NCI-H2196 (cell line): ENCODE data around the gene GRM7.

Source experiments
- DNase-seq: peaks from one replicate; lab custom pipeline; 2025; ENCODE audit not compliant: unreplicated experiment; lab: John Stamatoyannopoulos, UW

The GRM7 gene

GRCh38 chr3:7697548-7697947 lies 836.6 kb downstream of the GRM7 start:
- no peak for DNase-seq

DNA sequence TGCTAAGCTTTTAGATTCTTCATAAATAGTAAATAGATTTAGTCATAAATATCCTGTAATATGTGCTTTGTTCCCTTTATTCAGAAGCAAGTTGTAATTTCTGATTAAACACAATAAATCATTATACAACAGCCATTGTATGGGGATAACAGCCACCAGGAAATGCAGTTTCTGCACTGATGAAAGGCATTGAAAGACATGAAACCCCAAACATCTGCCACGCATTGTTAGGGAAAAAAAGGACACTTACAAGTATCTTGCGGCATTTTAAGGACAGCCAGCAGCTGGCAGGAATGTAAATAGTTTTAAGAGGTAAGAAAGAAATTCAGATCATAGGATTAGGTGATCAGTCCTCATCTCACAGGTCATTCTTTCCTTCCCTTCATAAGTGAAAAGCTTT lies 839.6 kb downstream of the GRM7 start:
- DNase-seq = no peak

GRCh38 chr3:7700977-7701376 lies 840.1 kb downstream of the GRM7 start:
- no peak for DNase-seq

GRCh38 chr3:7707187-7707586 lies 846.3 kb downstream of the GRM7 start:
- DNase-seq = no peak

DNA sequence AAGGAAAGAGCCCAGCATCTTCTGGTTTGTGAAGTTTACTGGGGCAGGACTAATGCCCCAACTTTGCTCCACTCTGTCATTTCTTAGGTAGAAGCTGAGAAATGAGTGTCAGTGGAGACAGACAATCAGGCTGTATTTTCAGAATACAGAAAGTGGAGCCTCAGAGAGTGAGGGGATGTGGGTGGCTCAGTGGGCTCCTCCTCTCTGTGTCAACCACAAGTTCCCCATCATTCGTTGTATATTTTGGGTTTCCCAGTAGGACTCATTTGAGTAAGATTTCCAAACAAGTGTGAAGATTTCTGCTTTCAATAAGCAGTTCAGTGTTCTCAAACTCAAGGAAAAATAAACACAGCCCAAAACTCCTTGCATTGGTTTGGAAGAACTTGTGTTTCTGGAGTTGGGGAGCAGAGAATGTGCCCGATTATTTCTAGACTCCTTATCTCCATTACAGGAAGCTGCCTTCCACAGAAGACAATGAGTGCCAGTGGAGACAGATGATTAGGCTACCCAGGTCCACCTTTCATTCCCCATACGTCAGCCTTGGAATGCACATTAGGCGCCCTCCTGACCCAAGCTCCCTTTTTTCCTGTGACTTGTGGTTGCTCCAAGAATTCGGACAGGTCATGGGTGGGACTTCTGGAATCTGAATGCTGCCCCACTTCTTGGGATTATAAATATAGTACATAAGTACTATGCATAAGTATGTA lies 848.6 kb downstream of the GRM7 start:
- DNase-seq = no peak

- no peak for DNase-seq
Measured at GRCh38 chr3:7710284-7710683, 849.4 kb downstream of the GRM7 start.

GRCh38 chr3:7713724-7714123 lies 852.8 kb downstream of the GRM7 start:
- no peak for DNase-seq

- no peak for DNase-seq
Measured at GRCh38 chr3:7720649-7721297, 859.9 kb downstream of the GRM7 start.

GRCh38 chr3:7721869-7722268 lies 861.0 kb downstream of the GRM7 start:
- DNase-seq = no peak

GRCh38 chr3:7728566-7729519 lies 867.9 kb downstream of the GRM7 start:
- no peak for DNase-seq

DNA sequence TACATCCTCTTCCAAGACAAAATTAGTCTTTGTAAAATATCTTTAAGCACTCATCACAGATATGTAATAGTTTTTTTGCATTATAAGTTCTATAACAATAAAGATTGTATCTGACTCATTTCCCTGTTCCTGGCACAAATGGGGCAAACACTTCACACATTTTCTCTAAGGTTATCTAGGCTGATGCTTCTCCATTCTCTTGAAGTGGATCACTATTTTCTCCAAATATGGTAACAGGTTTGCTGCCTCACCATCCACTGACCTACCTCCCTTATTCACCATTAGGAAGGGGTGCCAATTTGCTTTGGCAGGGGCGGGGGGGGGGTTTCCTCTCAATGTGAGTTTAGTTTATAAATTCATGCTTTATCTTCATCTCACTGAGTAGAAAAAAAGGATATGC lies 873.0 kb downstream of the GRM7 start:
- DNase-seq = no peak

DNA sequence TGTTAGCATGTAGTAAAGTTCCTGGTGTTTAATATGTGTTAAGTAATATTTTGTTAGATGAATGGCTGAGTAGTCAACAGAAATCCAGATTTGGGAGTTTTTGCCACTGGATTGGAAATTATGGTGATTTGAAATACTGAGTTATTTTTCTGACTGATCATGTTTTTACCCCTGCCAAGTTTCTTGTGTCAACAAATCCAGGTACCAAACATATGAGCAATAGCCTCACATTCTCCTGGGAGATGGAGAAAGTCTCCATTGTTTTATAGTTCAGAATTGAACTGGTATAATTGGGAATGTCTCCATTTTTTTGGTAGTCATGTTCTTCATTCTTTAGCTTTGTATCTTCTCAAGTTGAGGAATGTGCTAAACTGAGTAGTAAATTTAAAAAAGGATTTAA lies 873.5 kb downstream of the GRM7 start:
- no peak for DNase-seq

DNA sequence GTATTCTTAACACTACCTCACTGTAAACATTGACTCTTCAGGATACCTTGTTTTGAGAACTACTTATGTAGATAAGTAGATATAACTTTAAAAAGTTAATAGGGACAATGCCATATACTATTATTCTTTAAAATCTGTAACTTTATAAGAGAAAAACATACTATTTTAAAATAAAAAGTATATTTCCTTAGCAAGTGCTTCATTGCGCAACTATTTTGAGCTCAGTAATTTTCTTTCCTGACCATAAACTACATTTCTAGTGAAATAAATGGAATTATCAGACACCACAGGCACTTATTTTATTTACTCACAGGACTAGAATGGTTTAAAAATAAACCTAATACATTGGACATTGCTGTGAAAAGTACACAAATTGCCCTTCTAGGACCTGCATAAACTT lies 876.3 kb downstream of the GRM7 start:
- DNase-seq = no peak

DNA sequence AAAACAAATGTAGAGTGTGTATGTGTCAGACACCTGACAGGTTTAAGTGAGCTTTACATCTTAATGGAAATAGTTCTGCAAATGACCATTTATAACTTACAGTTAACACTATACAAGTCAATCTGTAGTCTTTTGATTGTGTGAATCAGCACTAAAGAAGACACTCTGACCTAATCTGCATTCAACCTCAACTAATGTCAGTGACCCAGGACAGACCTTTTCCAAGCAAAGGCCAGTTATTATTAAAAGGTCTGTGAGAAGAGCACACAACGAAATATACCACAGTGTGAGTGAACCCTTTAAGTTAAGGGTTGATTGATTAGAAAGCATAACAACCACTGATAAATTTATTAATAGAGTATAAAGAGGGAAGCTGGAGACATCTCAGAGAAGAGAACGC lies 878.8 kb downstream of the GRM7 start:
- no peak for DNase-seq

GRCh38 chr3:7740458-7740857 lies 879.5 kb downstream of the GRM7 start:
- no peak for DNase-seq

- DNase-seq = no peak
Measured at GRCh38 chr3:7744850-7745249, 883.9 kb downstream of the GRM7 start.

DNA sequence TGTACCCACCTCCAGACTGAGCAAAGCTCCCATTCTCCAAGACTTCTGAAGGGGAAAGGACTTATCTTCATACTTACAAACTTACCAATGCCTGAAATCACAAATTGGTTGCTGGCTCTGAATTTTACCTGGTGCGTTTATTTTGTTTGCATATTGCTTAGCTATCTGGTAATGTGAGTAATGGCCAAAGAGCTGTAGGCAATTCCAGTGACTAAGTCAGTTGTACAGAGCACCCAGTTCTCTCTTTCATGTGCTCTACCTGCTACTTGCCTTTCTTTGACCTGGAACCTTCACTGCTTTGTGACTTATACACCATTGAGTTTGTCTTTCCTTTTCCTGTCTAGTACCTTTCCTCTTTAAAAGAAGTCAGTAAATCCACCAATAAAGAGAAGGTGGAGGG lies 884.8 kb downstream of the GRM7 start:
- DNase-seq = no peak

GRCh38 chr3:7749931-7750695 lies 889.2 kb downstream of the GRM7 start:
- DNase-seq = no peak

GRCh38 chr3:7752005-7752404 lies 891.1 kb downstream of the GRM7 start:
- no peak for DNase-seq

DNA sequence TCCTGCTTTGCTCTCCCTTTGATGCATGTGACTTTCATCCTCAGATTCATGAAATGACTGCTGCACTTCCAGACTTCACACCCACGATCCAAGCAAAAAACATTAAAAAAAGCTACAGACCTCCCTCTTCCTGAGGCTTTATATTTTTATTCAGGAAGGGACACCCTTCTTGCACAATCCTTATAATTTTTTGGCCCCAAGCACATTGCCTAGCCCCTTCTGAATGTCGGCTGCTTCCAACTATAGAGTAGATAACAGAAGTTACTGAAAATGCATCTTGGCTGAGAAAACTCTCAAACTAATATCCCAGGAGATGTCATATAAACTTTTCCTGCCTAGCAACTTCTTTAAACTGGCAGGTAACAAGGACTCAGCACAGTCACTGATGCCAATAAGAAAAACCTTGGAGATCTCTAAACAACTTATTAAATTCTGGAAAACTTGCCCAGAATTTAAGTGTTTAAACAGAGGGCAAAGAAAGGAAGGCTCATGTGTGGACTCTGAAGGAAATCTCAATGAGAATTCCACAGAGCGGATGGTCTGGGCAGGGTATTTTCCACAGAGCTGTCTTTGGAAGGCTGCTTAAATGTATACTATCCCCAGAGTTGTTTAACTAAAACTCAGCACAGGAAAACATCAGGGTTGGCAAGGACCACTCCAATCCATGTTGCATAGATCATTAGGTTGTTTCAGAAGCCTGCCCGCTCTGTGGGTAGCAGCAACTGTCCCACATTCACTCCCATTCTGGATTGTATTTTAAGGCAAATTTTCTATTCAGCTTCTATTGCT lies 893.9 kb downstream of the GRM7 start:
- DNase-seq = no peak
